Esophagus (tissue), 2 donors: Measurements from ENCODE around the gene PCDHGA9. TPM values are rescaled to one million over a fixed set of nuclear protein-coding genes. Genes with fewer than 3 reads are reported as not detected.
"Not testable (repeated sequence)": the region's sequence is repeated elsewhere in the genome, so short reads cannot be mapped to it uniquely, and the experiment has no call there.

Source experiments
- H3K27ac ChIP-seq, 2 donors: one replicate each; pipeline ENCODE4 v1.5.1; 2013; ENCODE audit warnings: low read depth in 2 of 2, mild to moderate bottlenecking in 2 of 2, inconsistent platforms in 1 of 2, low read length in 1 of 2, moderate library complexity in 1 of 2
- H3K27me3 ChIP-seq, 2 donors: one replicate each; pipeline ENCODE4 v1.6.1; 2013; ENCODE audit warnings: low read length in 2 of 2, control low read depth in 1 of 2, mild to moderate bottlenecking in 1 of 2; ENCODE audit not compliant: insufficient read depth in 2 of 2, control insufficient read depth in 1 of 2
- H3K36me3 ChIP-seq, 2 donors: one replicate each; pipeline ENCODE4 v1.6.1; 2013; ENCODE audit warnings: low read length in 1 of 2; ENCODE audit not compliant: control insufficient read depth in 2 of 2, insufficient read depth in 2 of 2
- H3K4me1 ChIP-seq, 2 donors: one replicate each; pipeline ENCODE4 v1.6.1; 2013; ENCODE audit warnings: low read length in 1 of 2; ENCODE audit not compliant: control insufficient read depth in 2 of 2, insufficient read depth in 2 of 2
- H3K4me3 ChIP-seq, 2 donors: one replicate each; pipeline ENCODE4 v1.5.1; 2013; ENCODE audit warnings: low read length in 2 of 2, mild to moderate bottlenecking in 2 of 2, low read depth in 1 of 2, moderate library complexity in 1 of 2
- H3K9me3 ChIP-seq, 2 donors: one replicate each; pipeline ENCODE4 v1.6.1; 2013; ENCODE audit warnings: mild to moderate bottlenecking in 2 of 2, low read depth in 1 of 2, low read length in 1 of 2, moderate library complexity in 1 of 2; ENCODE audit not compliant: control insufficient read depth in 2 of 2, insufficient read depth in 1 of 2
- WGBS, 2 donors: extraction: QIAGEN DNeasy Blood & Tissue Kit; methylation state at CpG; one replicate each; pipeline ENCODE4 v1.1.7; 2013; 5-methylcytosine and 5-hydroxymethylcytosine counted together
- polyA plus RNA-seq, 2 donors: library from polyadenylated mRNA; stranded (reverse); fragments of 200-250 nt; gene quantifications; one replicate each; pipeline ENCODE4 v1.2.3, GENCODE V29; 2013
- donor health status: healthy with polysubstance abuse.
- donor health status: Bipolar disorder and iron deficiency.

The PCDHGA9 gene
- polyA plus RNA-seq, 2 donors: 0.54 to 0.83 TPM

DNA sequence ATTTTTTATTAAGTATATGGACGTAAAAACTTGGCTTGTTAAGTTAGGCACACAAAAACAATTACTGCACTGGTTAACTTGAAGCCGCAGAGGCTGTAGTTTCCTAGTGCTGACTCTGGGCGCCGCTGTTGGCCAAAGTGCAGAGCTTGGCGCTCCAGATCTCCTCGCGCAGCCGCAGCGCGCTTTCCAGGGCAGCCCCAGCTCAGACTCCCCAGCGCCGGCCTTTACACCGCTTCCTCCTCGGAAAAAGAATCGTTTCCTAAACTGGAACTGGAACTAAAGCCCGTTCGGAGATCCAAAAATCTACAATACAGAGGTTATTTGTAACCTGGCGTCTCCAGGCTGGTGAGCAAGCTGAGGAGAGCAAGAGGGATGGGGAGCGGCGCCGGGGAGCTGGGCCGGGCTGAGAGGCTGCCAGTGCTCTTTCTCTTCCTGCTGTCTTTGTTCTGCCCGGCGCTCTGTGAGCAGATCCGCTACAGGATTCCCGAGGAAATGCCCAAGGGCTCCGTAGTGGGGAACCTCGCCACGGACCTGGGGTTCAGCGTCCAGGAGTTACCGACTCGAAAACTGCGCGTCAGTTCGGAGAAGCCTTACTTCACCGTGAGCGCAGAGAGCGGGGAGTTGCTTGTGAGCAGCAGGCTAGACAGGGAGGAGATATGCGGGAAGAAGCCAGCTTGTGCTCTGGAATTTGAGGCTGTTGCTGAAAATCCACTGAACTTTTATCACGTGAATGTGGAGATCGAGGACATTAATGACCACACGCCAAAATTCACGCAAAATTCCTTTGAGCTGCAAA, 4.6 kb upstream of the PCDHGA9 start, which contains the start of gene PCDHGB5:
PCDHGB5 (plus strand) TSS at position 192 of the 796 bp plus-strand sequence; CDS start at position 373, 181 bp downstream.
- Histone ChIP-seq H3K4me3 (peak within 1 kb of the TSS in 1 of 2 donors; percentile 30), H3K9me3 (peaks cover 32 to 38% of the 10 kb centered on the region in 2 donors)
- not testable (repeated sequence) for H3K36me3 ChIP-seq, H3K27me3 ChIP-seq, H3K27ac ChIP-seq, H3K4me1 ChIP-seq
- WGBS, 2 donors: 9 to 12% methylated on average over 21 to 25 of the region's 43 CpGs

DNA sequence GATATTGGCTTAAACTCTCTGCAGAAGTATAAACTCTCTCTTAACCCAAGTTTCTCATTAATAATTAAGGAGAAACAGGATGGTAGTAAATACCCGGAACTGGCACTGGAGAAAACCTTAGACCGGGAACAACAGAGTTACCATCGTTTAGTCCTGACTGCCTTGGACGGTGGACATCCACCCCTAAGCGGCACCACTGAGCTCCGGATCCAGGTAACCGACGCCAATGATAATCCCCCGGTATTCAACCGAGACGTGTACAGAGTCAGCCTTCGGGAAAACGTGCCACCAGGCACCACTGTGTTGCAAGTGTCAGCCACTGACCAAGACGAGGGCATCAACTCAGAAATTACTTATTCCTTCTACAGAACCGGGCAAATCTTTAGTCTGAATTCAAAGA, 4.0 kb upstream of the PCDHGA9 start:
- no peaks in the 10 kb centered on the region for H3K4me1 ChIP-seq
- no peak overlapping the region for H3K4me3 ChIP-seq
- H3K27me3 ChIP-seq: peaks cover 0 to 3% of the 10 kb centered on the region in 2 donors
- H3K27ac ChIP-seq: no peak overlapping the region
- peaks cover 32 to 40% of the 10 kb centered on the region in 2 donors for H3K9me3 ChIP-seq
- WGBS, 2 donors: 28% methylated on average over 15 of the region's 15 CpGs
- H3K36me3 ChIP-seq: no peaks in the 10 kb centered on the region

- Histone ChIP-seq H3K9me3 (peaks cover 31 to 39% of the 10 kb centered on the region in 2 donors), H3K27ac (no peak overlapping the region), H3K36me3 (no peaks in the 10 kb centered on the region), H3K4me1 (no peaks in the 10 kb centered on the region), H3K27me3 (peaks cover 0 to 3% of the 10 kb centered on the region in 2 donors), H3K4me3 (no peak overlapping the region)
- 31 to 32% methylated on average over 61 of the region's 61 CpGs for WGBS, 2 donors
Measured at GRCh38 chr5:141399555-141400258, 2.9 kb upstream of the PCDHGA9 start.

GRCh38 chr5:141403387-141403786, 809 bp downstream of the PCDHGA9 start:
- Histone ChIP-seq H3K4me3 (no peak overlapping the region), H3K27me3 (peaks cover 0 to 5% of the 10 kb centered on the region in 2 donors)

DNA sequence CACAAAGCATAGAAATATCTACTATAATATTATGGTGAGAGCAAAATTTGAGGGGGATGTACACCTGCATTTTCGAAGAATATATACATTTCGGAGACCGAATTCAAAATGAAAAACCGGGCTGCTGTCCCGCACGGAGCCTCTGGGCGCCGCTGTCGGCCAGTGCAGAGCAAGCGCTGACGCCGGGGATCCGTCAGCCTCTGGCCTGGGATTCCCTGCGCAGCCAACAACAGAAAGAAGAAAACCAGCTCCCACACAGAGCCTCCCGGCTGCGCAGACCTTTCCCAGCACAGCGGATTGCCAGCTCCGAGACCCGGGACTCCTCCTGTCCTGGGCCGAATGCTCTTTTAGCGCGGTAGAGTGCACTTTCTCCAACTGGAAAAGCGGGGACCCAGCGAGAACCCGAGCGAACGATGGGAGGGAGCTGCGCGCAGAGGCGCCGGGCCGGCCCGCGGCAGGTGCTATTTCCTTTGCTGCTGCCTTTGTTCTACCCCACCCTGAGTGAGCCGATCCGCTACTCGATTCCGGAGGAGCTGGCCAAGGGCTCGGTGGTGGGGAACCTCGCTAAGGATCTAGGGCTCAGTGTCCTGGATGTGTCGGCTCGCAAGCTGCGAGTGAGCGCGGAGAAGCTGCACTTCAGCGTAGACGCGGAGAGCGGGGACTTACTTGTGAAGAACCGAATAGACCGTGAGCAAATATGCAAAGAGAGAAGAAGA, 5.4 kb downstream of the PCDHGA9 start, which contains the start of gene PCDHGB6:
PCDHGB6 (plus strand) TSS at position 232 of the 716 bp plus-strand sequence; CDS start at position 414, 182 bp downstream.
- WGBS, 2 donors: 15 to 18% methylated on average over 48 to 51 of the region's 51 CpGs
- not testable (repeated sequence) for H3K36me3 ChIP-seq, H3K27me3 ChIP-seq, H3K27ac ChIP-seq, H3K4me1 ChIP-seq
- Histone ChIP-seq H3K9me3 (peaks cover 42 to 52% of the 10 kb centered on the region in 2 donors), H3K4me3 (peak within 1 kb of the TSS in 1 of 2 donors; percentile 22)

More at GRCh38 chr5:141403387-141403786, 809 bp downstream of the PCDHGA9 start:
- Histone ChIP-seq H3K27ac (no peak overlapping the region), H3K36me3 (no peaks in the 10 kb centered on the region), H3K4me1 (peaks cover 0 to 3% of the 10 kb centered on the region in 2 donors), H3K9me3 (peaks cover 39 to 49% of the 10 kb centered on the region in 2 donors)
- 33% methylated on average over 22 of the region's 22 CpGs for WGBS, 2 donors

DNA sequence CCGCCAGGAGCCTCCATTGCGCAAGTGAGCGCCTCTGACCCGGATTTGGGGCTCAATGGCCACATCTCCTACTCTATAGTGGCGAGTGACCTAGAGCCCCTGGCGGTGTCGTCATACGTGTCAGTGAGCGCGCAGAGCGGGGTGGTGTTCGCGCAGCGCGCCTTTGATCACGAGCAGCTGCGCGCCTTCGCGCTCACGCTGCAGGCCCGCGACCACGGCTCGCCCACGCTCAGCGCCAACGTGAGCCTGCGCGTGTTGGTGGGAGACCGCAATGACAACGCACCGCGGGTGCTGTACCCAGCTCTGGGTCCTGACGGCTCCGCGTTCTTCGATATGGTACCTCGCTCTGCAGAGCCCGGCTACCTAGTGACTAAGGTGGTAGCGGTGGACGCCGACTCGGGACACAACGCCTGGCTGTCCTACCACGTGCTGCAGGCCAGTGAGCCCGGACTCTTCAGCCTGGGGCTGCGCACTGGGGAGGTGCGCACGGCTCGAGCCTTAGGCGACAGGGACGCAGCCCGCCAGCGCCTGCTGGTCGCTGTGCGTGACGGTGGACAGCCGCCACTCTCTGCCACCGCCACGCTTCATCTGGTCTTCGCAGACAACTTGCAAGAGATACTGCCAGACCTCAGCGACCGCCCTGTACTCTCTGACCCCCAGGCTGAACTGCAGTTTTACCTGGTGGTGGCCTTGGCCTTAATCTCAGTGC, 7.2 kb downstream of the PCDHGA9 start:
- Histone ChIP-seq H3K4me1 (peaks cover 0 to 3% of the 10 kb centered on the region in 2 donors), H3K9me3 (peaks cover 41 to 52% of the 10 kb centered on the region in 2 donors), H3K4me3 (no peak overlapping the region), H3K27ac (no peak overlapping the region), H3K27me3 (peaks cover 0 to 8% of the 10 kb centered on the region in 2 donors), H3K36me3 (no peaks in the 10 kb centered on the region)
- 25 to 34% methylated on average over 60 to 64 of the region's 64 CpGs for WGBS, 2 donors

DNA sequence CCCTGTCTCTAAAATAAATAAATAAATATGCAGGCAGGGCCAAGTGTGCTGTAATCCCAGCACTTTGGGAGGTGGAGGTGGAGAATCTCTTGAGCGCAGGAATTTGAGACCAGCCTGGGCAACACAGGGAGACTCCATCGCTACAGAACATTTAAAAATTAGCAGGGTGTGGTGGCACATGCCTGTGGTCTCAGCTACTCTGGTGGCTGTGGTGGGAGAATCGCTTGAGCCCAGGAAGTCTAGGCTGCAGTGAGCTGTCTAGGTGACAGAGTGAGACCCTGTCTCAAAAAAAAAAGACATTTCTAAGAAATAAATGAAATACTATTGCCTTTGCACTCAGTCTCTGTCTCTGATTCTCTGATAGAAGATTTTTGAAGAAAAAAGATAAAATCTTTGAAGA, 9.0 kb downstream of the PCDHGA9 start:
- Histone ChIP-seq H3K4me1 (no peaks in the 10 kb centered on the region), H3K27ac (no peak overlapping the region), H3K4me3 (no peak overlapping the region), H3K9me3 (peaks cover 40 to 48% of the 10 kb centered on the region in 2 donors), H3K36me3 (no peaks in the 10 kb centered on the region), H3K27me3 (peaks cover 0 to 8% of the 10 kb centered on the region in 2 donors)
- WGBS, 2 donors: 50 to 64% methylated on average over 3 of the region's 3 CpGs

- Histone ChIP-seq H3K4me1 (no peaks in the 10 kb centered on the region), H3K27ac (no peak within 1 kb of the TSS), H3K9me3 (peaks cover 40 to 48% of the 10 kb centered on the region in 2 donors), H3K27me3 (peaks cover 0 to 8% of the 10 kb centered on the region in 2 donors), H3K4me3 (peak within 1 kb of the TSS; percentile 25 to 37), H3K36me3 (no peaks in the 10 kb centered on the region)
- 20 to 22% methylated on average over 31 of the region's 31 CpGs for WGBS, 2 donors
Measured at GRCh38 chr5:141412854-141413539, 10.4 kb downstream of the PCDHGA9 start, which contains the start of gene PCDHGA10. PCDHGA10 (plus strand) TSS chr5:141412987; CDS start chr5:141413176, 189 bp downstream.
